Sigmoid colon (tissue), 4 donors: ENCODE data around the gene APC.

Experiments used
- EP300 ChIP-seq, 4 donors: sonication (generic); formaldehyde crosslinking; IDR thresholded peaks; one replicate each; pipeline ENCODE4 v1.6.1; 2017; ENCODE audit warnings: antibody characterized with exemption in 4 of 4
- POLR2A ChIP-seq, 2 donors: fragments of 450-650 bp; IDR thresholded peaks; one replicate each; pipeline ENCODE4 v1.6.1; 2016; ENCODE audit warnings: antibody characterized with exemption in 2 of 2, mild to moderate bottlenecking in 2 of 2, moderate library complexity in 2 of 2
- POLR2AphosphoS5 ChIP-seq, 4 donors: sonication (generic); formaldehyde crosslinking; IDR thresholded peaks; one replicate each; pipeline ENCODE4 v1.6.1; 2017; ENCODE audit warnings: antibody characterized with exemption in 4 of 4
- TF ChIP-seq, protein P1 (sequence below), 4 experiments: fragments of 450-650 bp in 3 of 4; fragments of 200-600 bp in 1 of 4; IDR thresholded peaks; one replicate each; pipeline ENCODE4 v1.5.1; 2016 to 2019; ENCODE audit warnings: antibody characterized with exemption in 4 of 4, mild to moderate bottlenecking in 3 of 4, moderate library complexity in 2 of 4

DNA sequence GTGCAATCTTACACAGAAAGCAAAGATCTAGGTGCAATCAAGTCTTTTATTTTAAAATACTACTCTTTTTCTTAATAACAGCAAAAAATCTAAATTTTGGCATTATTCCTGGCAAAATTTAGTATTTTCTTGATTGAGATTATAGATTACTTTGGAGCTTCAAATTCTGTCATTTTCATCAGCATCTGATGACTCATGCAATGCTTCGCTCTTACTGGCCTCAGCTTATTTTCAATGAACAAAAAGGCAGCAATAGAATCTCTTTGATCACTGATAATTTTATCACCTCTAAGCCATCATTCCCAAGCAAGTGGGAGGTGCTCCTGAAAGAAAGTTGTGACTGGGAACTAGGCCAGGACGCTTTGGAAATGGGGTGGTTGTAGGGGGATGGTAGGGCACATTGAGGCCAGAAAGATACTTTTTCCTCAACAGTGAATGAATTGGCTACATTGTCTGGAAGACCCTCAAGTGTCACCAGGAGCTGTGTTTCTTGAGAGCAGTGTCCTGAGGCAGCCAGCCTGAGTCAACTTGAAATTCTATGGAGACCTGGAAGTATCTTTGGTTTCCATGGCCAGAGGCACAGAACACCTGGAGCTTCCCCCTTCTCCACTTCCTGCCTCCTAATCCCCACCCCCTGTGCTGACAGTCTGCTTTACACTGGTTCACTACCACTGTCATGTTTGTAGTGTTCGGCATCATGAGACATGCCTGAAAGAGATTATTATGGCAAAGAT lies 46.9 kb upstream of the APC start:
- TF ChIP-seq, protein P1, sequence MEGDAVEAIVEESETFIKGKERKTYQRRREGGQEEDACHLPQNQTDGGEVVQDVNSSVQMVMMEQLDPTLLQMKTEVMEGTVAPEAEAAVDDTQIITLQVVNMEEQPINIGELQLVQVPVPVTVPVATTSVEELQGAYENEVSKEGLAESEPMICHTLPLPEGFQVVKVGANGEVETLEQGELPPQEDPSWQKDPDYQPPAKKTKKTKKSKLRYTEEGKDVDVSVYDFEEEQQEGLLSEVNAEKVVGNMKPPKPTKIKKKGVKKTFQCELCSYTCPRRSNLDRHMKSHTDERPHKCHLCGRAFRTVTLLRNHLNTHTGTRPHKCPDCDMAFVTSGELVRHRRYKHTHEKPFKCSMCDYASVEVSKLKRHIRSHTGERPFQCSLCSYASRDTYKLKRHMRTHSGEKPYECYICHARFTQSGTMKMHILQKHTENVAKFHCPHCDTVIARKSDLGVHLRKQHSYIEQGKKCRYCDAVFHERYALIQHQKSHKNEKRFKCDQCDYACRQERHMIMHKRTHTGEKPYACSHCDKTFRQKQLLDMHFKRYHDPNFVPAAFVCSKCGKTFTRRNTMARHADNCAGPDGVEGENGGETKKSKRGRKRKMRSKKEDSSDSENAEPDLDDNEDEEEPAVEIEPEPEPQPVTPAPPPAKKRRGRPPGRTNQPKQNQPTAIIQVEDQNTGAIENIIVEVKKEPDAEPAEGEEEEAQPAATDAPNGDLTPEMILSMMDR (IDR thresholded peaks at IDR 0.05), result no peak
- TF ChIP-seq POLR2A (IDR thresholded peaks at IDR 0.05) (no peak), POLR2AphosphoS5 (IDR thresholded peaks at IDR 0.05) (no peak), EP300 (IDR thresholded peaks at IDR 0.05) (no peak)
